Breast epithelium (tissue), 3 donors: Measurements from ENCODE around the gene BCL11B.

ENCODE experiments used
- CTCF ChIP-seq, 3 donors: fragments of 450-650 bp; IDR thresholded peaks; one replicate each; pipeline ENCODE4 v1.5.1; 2016 to 2017; ENCODE audit warnings: antibody characterized with exemption in 3 of 3, mild to moderate bottlenecking in 3 of 3, moderate library complexity in 3 of 3
- POLR2A ChIP-seq: fragments of 450-650 bp; IDR thresholded peaks from one replicate; pipeline ENCODE4 v1.6.1; 2016; ENCODE audit warnings: antibody characterized with exemption, mild to moderate bottlenecking, moderate library complexity
- POLR2AphosphoS5 ChIP-seq, 3 donors: sonication (generic); formaldehyde crosslinking; IDR thresholded peaks; one replicate each; pipeline ENCODE4 v1.6.1; 2017; ENCODE audit warnings: antibody characterized with exemption in 3 of 3

GRCh38 chr14:99133636-99134515 lies 138.1 kb downstream of the BCL11B start:
- TF ChIP-seq CTCF (IDR thresholded peaks at IDR 0.05) (no peak), POLR2AphosphoS5 (IDR thresholded peaks at IDR 0.05) (no peak), POLR2A (no peak)
